ENCODE results near the gene HES4.

Gene HES4

DNA sequence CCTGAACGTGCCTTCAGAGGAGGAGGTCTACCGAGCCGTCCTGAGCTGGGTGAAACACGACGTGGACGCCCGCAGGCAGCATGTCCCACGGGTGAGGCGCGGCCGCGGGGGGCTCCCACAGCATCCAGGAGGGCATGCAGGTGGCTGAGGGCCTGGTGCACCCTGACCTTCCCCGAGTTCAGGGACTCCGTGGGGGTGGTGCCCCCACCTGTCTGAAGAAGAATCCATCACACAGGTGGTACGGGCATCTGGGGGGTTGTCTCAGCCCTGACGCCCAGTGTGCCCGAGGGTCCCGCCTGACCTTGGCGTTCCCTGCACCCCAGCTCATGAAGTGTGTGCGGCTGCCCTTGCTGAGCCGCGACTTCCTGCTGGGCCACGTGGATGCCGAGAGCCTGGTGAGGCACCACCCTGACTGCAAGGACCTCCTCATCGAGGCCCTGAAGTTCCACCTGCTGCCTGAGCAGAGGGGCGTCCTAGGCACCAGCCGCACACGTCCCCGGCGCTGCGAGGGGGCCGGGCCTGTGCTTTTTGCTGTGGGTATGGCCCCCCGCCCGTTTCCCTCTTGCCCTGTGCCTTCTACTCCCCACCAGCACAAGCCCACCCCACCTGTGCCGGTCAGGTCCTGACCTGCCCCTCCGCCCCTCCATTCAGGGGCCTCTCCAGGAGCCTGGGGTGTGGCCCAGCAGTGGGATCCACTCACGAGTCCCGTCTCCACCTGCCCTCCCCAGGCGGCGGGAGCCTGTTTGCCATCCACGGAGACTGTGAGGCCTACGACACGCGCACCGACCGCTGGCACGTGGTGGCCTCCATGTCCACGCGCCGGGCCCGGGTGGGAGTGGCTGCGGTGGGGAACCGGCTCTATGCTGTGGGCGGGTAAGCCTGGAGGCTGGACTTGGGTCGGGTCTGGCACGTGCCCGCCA lies 37.3 kb downstream of the HES4 start:
- DNase-seq (ENCODE audit: low read depth) = no peak
- no peak overlapping the region for H3K4me3 ChIP-seq (ENCODE audit: low read length)
- TF ChIP-seq, protein P1, sequence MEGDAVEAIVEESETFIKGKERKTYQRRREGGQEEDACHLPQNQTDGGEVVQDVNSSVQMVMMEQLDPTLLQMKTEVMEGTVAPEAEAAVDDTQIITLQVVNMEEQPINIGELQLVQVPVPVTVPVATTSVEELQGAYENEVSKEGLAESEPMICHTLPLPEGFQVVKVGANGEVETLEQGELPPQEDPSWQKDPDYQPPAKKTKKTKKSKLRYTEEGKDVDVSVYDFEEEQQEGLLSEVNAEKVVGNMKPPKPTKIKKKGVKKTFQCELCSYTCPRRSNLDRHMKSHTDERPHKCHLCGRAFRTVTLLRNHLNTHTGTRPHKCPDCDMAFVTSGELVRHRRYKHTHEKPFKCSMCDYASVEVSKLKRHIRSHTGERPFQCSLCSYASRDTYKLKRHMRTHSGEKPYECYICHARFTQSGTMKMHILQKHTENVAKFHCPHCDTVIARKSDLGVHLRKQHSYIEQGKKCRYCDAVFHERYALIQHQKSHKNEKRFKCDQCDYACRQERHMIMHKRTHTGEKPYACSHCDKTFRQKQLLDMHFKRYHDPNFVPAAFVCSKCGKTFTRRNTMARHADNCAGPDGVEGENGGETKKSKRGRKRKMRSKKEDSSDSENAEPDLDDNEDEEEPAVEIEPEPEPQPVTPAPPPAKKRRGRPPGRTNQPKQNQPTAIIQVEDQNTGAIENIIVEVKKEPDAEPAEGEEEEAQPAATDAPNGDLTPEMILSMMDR (conservative IDR thresholded peaks at IDR 0.05; ENCODE audit: low read length) = no peak

DNA sequence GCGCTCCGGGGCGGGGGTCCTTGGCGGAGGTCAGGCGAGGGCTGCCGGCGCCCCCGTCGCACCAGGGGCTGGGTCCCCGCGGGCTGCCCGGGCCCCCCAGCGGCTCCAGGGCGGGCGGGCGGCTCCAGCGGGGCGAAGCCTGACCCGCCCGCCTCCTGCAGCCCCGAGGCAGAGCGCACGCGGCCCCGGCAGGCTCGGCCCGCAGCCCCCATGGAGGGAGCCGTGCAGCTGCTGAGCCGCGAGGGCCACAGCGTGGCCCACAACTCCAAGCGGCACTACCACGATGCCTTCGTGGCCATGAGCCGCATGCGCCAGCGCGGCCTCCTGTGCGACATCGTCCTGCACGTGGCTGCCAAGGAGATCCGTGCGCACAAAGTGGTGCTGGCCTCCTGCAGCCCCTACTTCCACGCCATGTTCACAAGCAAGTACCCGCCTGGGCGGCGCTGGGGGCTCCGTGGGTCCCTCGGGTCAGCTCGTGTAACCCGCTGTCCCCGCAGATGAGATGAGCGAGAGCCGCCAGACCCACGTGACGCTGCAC lies 38.7 kb downstream of the HES4 start:
- no peak for DNase-seq (ENCODE audit: low read depth)
- H3K4me3 ChIP-seq (ENCODE audit: low read length) = peak overlapping the region; percentile 54
- TF ChIP-seq, protein P1 (conservative IDR thresholded peaks at IDR 0.05; ENCODE audit: low read length) = no peak

DNA sequence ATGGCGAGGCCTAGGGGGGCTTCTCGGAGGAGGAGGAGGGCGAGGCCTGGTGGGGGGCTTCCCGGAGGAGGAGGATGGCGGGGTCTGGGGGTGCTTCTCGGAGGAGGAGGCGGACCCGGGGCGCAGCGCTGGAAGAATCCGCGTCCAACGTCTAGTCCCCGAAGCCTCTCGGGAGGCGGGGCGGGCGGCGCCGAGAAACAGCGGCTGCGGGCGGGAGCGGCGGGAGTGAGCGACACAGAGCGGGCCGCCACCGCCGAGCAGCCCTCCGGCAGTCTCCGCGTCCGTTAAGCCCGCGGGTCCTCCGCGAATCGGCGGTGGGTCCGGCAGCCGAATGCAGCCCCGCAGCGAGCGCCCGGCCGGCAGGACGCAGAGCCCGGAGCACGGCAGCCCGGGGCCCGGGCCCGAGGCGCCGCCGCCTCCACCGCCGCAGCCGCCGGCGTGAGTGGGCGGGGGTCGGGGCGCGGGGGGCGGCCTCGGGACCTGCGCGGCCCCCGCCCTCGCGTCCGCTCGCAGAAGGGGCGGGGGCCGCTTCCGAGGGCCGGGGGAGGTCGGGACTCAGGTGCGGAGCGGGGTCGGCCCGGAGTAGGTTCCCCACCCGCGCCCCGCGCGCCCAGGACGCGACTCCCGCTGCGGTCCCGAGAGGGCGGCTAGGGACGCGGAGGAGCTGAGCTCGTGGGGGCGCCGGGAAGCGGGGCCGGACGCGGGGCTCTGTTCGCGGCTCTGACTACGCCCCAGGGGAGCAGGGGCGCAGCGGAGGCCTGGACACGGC lies 39.4 kb downstream of the HES4 start, which contains the start of gene KLHL17:
KLHL17 (plus strand) TSS at position 222 of the 769 bp plus-strand sequence; CDS start at position 332, 110 bp downstream.
- TF ChIP-seq, protein P1 (conservative IDR thresholded peaks at IDR 0.05; ENCODE audit: low read length) = no peak
- DNase-seq (ENCODE audit: low read depth) = peak; percentile 70
- peak within 1 kb of the TSS; percentile 54 for H3K4me3 ChIP-seq (ENCODE audit: low read length)

DNA sequence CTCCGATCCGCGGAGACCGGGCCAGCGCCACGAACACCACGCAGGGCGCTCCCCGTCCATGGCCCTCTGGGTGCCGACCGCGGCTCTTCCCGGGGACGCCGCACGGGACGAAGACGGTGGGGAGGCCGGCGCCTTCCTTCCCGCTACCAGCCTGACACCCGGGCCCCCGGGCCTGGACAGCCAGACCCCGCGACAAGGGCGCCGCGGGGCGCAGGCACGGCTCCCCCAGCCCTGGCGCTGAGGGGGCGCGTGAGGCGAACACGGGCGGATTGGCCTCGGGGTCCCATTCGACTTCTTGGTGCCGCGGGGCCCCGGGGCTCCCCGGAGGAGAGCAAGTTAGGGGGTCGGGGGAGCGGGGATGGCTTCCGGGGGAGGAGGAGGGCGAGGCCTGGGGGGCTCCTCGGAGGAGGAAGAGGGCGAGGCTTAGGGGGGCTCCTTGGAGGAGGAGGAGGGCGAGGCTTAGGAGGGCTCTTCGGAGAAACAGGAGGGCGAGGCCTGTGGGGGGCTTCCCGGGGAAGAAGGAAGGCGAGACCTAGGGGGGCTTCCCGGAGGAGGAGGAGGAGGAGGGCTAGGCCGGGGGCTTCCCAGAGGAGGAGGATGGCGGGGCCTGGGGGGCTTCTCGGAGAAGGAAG lies 40.0 kb downstream of the HES4 start:
- TF ChIP-seq, protein P1 (conservative IDR thresholded peaks at IDR 0.05; ENCODE audit: low read length) = no peak
- DNase-seq (ENCODE audit: low read depth) = no peak
- H3K4me3 ChIP-seq (ENCODE audit: low read length) = peak overlapping the region; percentile 54

DNA sequence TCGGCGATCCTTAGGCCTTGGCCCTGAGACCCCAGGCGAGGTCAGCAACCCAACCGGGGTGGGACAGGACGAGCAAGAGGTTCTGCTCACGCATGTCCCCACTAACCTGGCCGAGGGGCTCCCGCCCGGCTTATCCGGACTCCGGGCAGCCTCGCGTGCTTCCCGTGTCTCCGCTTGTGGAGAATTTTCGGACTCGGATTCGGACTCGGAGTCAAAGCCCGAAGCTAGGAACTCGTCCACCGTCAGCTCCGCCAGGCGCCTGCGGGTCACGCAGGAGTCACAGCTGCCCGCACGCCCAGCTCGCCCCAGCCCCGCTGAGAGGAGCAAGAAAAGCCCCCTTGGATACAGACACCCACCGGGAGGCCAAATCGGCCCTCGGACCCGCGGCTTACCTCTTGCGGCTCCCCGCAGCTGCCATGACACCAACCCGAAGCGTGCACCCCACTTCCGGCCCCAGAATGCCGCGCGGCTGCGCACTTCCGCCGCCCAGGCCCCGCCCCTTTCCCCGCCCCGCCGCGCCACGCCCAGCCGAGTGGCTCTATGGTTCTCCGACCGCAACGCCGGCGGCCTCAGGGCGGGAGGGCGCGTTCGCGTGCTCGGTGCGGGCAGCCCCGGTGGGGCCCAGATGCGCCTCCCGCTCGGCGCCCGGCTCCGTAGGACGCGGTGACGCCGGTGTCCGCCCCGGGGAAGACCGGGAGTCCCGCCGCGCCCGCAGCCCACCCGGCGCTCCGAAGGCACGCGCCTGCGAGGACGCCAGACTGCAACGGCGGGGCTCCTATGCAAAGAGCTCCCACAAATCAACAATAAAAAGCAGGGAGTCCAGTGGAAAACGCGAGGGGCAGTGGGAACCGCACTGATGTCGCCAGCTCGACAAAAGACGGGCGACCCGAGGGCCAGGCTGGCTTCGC lies 40.8 kb downstream of the HES4 start, which contains the start of gene NOC2L:
NOC2L (minus strand) TSS at position 434 of the 908 bp plus-strand sequence; CDS start at position 418, 16 bp downstream.
- DNase-seq (ENCODE audit: low read depth) = peak; percentile 85
- TF ChIP-seq, protein P1 (conservative IDR thresholded peaks at IDR 0.05; ENCODE audit: low read length) = no peak
- peak within 1 kb of the TSS; percentile 99 for H3K4me3 ChIP-seq (ENCODE audit: low read length)

DNA sequence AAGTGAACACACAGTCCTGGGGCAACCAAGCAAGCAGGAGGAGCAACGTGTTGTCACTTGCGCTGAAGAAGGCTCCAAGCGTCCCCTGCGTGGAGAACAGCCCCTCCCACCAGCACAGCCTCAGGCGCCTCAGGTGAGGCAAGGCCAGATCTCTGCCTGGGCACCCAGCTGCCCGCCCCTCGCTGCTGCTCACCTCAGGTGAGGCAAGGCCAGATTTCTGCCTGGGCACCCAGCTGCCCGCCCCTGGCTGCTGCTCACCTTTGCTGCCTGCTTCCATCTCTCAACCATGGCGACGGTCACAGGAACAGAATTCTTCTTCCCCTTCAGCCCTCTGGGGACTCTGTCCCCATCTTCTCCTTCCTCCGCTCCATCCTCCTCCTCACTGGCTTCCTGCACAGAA lies 43.3 kb downstream of the HES4 start:
- TF ChIP-seq, protein P1 (conservative IDR thresholded peaks at IDR 0.05; ENCODE audit: low read length) = no peak
- no peak overlapping the region for H3K4me3 ChIP-seq (ENCODE audit: low read length)
- DNase-seq (ENCODE audit: low read depth) = no peak

All from AG10803 (cell line).